Epithelial cell of prostate (primary cell): ENCODE results near the gene DYNC2I2.
"Not testable (repeated sequence)": the region's sequence is repeated elsewhere in the genome, so short reads cannot be mapped to it uniquely, and the experiment has no call there.

Source experiments
- DNase-seq: peaks from one replicate; pipeline ENCODE4 v3.0.0-alpha.2; 2011; ENCODE audit warnings: low read depth, low spot score
- H3K27ac ChIP-seq: fragments of 450-650 bp; 2 replicates; pipeline ENCODE4 v1.5.1; 2017; ENCODE audit warnings: mild to moderate bottlenecking

The DYNC2I2 gene

DNA sequence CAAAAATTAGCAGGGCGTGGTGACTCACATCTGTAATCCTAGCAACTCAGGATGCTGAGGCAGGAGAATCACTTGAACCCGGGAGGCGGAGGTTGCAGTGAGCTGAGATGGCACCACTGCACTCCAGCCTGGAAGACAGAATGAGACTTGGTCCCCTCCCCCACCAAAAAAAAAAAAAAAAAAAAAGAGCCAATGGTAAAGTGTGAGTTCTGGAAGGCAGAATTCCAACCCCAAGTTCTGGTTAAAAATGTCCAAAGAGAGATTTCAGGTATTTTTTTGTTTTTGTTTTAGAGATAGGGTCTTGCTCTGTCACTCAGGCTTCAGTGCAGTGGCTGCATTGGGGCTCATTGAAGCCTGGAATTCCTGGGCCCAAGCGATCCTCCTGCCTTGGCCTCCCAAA lies 30.8 kb upstream of the DYNC2I2 start:
- peak overlapping the region; percentile 81 for H3K27ac ChIP-seq
- DNase-seq = no peak

DNA sequence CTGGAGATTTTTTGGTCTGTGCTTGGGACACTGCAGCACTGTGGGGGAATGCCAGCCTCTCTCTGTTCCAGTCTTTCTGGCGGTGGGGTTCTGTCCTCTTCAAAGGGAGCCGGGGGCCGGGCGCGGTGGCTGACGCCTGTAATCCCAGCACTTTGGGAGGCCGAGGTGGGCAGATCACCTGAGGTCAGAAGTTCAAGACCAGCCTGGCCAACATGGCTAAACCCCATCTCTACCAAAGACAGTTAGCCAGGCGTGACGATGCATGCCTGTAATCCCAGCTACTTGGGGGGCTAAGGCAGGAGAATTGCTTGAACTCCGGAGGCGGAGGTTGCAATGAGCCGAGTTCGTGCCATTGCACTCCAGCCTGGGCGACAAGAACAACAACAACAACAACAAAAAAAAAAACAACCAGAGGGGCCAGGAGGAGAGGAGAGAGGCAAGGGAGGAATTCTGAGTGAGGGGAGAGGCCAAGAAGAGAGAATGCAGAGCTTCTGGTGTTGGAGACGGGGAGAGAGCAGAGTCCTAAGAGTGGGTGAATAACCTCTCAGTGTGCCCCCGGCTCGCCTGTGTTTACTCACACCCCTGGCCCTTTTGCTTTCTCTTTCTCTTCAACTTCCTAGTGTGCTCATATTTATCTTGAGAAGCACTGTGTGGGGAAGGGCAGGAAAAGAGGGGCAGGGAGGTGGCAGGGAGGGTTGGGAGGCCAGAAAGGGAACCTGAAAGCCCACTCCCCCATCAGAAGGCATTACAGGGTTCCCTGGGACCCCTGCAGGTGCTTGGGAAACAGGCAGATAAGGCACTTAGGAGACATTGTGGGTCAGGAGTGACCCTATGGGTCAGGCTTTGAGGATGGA lies 29.2 kb upstream of the DYNC2I2 start:
- DNase-seq = no peak
- peak overlapping the region; percentile 100 for H3K27ac ChIP-seq

DNA sequence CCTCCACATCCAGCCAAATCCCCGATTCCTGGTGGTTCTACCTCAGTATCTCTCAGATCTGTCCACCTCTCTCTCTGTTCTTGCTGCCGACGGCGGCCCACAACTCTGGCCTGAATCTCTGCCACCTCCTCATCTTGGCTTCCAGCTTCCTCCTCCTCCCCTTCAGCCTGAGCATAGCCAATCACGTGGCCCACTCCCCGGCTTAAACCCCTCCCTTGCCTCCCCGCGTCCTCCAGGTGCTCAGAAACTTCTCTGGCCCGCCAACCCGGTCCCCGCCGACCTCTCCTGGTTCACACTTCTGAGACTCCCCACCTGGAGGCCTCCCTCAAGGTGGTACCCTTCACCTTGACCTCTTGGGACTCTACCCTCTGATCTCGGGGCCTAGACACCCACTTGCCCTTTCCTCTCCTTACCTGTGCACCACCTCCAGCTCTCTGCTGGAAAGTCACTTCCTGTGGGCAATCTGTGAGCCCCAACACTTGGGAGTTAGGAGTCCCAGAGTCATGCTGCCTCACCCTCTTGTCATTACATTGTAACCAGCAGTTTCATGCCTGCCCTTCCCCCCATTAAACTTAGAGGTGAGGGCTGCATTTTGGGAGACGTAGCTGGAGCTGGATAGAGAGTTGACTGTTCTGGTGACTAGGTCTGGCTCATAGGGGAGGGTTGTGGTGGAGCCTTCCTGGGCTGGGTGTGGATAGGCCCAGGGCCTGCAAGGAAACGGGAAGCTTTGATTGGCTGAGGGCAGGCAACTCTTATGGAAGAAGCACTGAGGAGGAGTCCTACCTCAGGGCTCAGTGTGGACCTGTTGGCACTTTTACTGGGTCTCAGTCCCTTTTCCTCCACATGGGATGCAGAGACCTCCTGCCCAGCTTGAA lies 27.9 kb upstream of the DYNC2I2 start:
- peak overlapping the region; percentile 100 for H3K27ac ChIP-seq
- DNase-seq = peak; percentile 89

DNA sequence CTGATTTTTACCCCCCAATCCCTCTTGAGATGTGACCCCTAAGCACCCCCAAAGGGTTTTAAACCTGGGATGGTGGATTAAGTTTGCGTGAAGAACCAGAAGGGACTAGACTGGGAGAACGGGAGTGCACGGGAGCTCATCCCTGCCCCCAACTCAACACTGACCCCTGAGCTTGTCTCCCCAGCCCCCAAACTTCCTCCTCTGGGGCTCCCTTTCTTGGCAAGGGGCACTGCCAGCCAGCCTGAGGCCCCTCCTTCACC lies 27.3 kb upstream of the DYNC2I2 start:
- H3K27ac ChIP-seq = peak overlapping the region; percentile 100
- DNase-seq = no peak

DNA sequence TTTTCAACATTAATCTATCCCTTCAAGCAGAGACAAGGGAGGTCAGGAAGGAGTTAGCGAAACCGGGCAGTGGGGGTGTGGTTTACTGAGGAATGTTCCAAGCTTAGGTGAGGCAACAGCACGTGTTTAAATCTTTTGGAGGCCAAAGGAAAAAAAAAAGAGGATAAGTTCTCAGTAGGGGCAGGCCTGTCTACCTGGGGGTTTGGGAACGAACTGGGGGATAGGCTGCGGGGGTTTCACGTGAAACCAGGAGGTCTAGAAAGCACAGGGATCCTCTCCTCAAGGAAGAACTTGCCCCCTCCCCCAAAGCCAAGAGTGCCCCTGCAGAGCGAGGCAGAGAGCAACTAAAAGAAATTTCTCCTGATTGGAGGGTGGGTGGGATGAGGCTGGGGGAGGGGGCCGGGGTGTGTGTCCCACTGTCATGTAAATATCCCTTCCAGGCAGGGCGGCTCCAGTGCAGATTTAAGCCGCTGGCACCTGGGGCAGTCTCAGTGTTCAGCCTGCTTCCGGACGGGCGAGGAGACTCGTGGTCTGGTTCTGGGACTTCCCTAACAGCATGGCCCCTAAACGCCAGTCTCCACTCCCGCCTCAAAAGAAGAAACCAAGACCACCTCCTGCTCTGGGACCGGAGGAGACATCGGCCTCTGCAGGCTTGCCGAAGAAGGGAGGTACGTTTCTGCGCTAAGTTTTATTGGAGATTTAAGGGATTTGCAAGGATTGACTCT lies 26.9 kb upstream of the DYNC2I2 start:
- DNase-seq = peak; percentile 76
- H3K27ac ChIP-seq = peak overlapping the region; percentile 100

DNA sequence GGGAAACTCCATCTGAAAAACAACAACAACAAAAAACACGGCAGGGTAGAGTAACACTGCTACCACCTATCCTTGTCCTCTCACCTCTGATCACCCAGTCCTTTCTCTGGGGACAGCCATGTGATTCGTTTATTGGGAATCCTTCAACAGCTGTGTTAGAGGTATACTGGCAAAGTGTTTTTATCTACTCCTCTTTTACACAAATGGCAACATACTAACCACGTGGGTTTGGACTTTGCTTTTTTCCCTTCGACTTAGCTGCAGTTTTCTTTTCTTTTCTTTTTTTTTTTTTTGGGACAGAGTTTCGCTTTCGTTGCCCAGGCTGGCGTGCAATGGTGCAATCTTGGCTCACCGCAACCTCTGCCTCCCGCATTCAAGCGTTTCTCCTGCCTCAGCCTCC lies 21.1 kb upstream of the DYNC2I2 start:
- no peak overlapping the region for H3K27ac ChIP-seq
- no peak for DNase-seq

DNA sequence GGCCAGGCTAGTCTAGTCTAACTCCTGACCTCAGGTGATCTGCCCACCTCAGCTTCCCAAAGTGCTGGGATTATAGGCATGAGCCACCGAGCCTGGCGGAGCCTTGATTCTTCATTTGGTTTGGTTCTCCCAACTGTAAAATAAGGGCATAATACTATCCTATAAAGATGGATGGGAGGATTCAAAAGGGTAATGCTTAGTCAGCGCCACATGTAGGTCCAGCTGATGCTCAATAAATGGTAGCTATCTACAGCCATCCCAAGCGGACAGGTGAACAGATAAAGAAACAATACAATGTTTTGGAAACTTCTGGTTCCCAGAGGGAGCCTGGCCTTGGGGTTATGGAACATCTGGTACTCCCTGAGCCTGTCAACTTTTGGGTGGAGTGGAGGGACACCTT lies 18.7 kb upstream of the DYNC2I2 start:
- no peak for DNase-seq
- no peak overlapping the region for H3K27ac ChIP-seq

DNA sequence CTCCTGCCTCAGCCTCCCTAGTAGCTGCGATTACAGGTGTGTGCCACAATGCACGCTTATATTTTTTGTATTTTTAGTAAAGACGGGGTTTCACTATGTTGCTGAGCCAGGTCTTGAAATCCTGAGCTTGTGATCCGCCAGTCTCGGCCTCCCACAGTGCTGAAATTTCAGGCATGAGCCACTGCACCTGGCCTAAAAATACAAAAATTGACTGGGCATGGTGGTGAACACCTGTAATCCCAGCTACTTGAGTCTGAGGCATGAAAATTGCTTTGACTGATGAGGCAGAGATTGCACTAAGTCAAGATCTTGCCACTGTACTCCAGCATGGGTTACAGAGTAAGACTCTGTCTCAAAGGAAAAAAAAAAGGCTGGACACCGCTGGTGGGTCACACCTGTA lies 13.1 kb upstream of the DYNC2I2 start:
- H3K27ac ChIP-seq = no peak overlapping the region
- no peak for DNase-seq

DNA sequence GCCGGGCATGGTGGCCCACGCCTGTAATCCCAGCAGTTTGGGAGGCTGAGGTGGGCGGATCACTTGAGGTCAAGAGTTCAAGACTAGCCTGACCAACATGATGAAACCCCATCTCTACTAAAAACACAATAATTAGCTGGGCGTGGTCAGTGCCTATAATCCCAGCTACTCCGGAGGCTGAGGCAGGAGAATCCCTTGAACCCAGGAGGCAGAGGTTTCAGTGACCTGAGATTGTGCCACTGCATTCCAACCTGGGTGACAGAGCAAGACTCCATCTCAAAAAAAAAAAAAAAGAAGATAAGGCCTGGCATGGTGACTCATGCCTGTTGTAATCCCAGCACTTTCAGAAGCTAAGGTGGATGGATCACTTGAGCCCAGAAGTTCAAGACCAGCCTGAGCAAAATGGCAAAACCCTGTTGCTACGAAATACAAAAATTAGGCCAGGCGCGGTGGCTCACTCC lies 9.9 kb upstream of the DYNC2I2 start:
- not testable (repeated sequence) for DNase-seq
- peak overlapping the region; percentile 30 for H3K27ac ChIP-seq

DNA sequence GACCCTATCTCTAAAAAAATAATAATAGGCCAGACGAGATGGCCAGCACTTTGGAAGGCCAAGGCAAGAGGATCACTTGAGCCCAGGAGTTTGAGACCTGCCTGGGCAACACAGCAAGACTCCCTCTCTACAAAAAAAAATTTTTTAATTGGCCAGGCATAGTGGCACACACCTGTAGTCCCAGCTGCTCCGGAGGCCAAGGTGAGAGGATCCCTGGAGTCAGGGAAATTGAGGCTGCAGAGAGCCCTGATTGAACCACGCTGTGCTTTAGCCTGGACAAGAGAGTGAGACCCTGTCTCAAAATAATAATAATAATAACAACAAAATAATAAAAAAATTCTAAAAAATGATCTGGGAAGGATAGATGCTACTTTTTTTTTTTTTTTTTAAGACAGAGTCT lies 1.1 kb upstream of the DYNC2I2 start:
- peak overlapping the region; percentile 97 for H3K27ac ChIP-seq
- DNase-seq = no peak

DNA sequence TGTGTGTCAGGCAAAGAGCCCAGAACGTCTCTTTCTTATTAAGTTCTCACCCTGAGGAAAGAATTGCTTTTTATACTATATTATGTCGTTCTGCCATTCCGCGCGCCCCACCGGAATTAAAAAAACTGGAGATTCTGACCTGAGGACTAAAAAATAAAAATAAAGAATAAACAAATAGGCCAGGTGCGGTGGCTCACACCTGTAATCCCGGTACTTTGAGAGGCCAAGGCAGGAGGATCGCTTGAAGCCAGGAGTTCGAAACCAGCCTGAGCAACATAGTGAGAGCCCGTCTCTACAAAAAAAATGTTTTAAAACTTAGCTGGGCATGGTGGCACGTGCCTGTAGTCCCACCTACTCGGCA lies 677 bp upstream of the DYNC2I2 start:
- DNase-seq = no peak
- peak overlapping the region; percentile 97 for H3K27ac ChIP-seq

DNA sequence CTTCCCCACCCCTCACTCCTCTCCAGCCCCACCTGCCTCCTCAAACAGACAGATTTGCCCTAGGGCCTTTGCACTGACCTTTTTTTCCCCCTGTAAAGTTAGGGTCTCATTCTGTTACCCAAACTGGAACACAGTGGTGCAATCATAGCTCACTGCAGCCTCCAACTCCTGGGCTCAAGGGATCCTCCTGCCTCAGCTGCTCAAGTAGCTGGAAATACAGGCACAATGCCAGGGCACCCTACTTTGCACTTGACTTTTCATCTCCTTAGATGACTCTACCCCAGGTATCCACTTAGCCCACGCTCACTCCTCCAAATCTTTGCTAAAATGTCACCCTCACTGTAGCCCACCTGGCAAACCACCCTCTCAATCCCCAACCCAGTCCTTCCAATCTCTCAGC lies 2.2 kb downstream of the DYNC2I2 start:
- no peak overlapping the region for H3K27ac ChIP-seq
- no peak for DNase-seq

DNA sequence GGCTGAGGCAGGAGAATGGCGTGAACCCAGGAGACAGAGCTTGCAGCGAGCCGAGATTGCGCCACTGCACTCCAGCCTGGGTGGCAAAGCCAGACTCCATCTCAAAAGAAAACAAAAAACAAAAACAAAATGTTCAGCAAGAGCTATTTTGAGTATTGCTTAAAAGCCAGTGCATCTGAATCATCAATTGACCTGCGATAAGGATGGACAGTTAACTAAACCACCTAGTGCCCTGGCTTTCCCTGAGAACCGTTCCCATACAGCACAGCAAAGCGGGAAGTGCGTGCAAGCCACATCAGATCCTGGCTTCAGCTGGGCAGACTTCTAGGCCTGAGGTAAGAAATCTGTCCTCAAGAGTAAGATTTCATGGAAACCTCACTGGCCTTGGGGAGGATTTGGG lies 2.7 kb downstream of the DYNC2I2 start:
- DNase-seq = no peak
- H3K27ac ChIP-seq = no peak overlapping the region

DNA sequence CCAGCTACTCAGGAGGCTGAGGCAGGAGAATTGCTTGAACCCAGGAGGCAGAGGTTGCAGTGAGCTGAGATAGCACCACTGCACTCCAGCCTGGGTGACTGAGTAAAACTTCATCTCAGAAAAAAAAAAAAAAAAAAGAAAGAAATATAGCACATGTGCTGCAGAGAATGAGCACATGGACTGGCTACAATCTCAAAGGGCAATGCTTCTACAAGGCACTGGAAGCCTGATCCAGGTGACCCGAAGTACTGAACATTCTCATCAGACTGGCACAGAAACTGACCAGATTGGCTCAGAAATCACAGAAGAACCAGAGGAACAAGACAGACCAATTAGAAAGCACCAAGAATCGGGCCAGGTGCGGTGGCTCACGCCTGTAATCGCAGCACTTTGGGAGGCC lies 4.8 kb downstream of the DYNC2I2 start:
- no peak for DNase-seq
- no peak overlapping the region for H3K27ac ChIP-seq

DNA sequence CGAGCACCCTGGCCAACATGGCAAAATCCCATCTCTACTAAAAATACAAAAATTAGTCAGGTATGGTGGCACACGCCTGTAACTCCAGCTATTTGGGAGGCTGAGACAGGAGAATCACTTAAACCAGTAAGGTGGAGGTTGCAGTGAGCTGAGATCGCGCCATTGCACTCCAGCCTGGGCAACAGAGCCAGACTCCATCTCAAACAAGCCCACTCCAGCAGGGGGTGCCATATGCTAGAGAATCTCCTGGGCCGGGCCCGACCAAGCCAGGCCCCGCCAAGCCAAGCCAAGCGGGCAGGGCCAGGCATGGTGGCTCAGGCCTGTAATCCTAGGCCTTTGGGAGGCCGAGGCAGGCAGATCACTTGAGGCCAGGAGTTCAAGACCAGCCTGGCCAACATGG lies 8.4 kb downstream of the DYNC2I2 start:
- H3K27ac ChIP-seq, DNase-seq: not testable (repeated sequence)

DNA sequence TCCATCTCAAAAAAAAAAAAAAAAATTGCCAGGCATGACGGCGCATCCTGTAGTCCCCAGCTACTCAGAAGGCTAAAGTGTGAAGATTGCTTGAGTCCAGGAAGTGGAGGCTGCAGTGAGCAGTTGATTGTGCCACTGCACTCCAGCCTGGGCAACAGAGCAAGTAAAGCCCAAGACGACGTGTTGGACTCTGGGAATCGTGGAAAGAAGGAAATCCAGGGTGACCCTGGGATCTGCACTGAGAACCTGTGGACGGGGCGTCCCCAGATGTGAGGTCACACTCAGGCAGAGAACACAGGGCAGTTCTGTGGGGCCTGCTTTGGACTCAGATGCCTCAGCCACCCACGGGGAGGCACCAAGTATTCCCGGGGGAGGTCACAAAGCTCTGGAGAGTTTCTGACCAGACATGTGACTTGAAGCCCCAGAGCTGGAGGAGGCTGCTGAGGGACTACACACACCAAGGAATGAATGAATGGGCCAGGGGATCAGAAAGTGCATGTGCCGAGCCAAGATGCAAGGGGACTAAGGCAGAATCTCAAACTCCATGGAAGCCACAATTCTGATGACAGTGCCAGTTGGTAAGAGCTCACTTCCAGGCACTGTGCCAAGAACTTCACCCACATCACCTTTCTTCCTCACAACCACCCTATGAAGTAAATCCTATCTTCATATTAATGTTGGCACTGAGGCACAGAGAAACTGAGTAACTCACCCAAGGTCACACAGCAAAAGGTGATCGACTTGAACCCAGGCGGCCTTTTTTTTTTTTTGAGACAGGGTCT lies 12.9 kb downstream of the DYNC2I2 start:
- H3K27ac ChIP-seq = no peak overlapping the region
- no peak for DNase-seq

DNA sequence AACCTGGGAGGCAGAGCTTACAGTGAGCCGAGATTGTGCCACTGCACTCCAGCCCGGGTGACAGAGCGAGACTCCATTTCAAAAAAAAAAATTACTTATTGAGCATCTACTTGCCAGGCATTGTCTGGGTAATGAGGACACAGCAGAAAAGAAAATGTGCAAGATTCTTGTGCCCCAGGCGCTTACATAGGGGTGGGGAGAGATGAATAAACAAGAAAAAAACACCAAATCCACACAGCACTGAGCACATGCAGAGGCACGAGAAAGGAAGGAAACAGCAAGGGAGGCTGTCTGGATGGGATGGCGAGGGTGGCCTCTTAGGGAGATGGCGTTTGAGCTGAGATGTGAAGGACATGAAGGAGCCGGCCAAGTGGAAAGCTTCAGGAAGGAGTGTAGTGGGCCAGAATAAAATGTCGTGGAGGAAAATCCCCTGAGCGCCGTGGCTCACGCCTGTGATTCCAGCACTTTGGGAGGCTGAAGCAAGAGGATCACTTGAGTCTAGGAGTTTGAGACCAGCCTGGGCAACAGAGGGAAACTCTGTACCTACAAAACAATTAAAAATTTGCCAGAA lies 13.9 kb downstream of the DYNC2I2 start:
- no peak overlapping the region for H3K27ac ChIP-seq
- DNase-seq = no peak

DNA sequence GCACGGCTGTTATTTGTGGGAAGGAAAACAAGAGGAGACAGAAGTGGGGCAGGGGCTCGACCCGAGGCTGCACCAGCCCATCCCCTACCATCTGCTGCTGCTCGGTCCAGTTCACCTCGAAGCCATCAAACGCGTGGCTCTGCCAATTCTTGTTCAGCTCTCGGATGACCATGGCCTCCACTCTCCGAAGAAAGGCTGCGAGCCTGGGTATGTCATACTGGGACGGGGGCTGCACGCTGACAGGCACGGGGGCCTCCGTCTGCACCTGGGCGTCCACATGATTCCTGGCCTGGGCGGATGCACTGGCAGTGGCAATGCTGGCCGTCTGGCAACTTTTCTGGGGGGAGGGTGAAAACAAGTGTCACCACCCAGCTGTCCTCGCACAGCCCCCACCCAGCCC lies 16.0 kb downstream of the DYNC2I2 start:
- no peak overlapping the region for H3K27ac ChIP-seq

DNA sequence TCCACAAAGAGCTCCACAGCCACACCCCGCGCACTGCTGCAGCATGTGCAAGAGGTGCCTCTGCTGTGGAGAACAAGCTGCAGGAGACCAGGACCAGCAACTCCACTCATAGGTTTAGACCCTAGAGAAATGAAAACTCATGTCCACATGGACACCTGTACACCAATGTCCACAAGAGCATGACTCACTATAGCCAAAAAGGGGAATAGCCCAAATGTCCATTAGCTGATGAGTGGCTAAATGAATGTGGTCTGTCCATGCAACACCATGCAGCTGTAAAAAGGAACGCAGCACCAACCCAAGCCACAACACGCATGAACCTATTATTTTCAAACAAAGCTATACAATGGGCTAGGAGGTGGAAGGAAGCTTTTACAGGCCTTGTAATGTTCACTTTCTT lies 18.1 kb downstream of the DYNC2I2 start:
- no peak overlapping the region for H3K27ac ChIP-seq
- DNase-seq = no peak

More for the DNA sequence above, 16.0 kb downstream of the DYNC2I2 start:
- no peak for DNase-seq

DNA sequence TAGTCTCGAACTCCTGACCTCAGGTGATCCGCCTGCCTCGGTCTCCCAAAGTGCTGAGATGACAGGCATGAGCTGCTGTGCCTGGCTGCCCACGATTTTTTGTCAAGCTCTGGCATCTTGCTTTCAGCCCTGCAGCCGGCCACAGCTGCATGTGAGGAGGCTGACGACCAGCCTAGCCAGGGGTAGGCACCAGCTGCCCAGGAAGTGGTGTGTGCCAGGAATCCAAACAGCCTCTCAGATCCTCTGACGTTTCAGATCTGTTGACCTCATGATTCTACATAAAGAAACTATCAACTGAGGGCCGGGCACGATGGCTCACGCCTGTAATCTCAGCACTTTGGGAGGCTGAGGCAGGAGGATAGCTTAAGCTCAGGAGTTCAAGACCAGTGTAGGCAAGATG lies 19.0 kb downstream of the DYNC2I2 start:
- DNase-seq = no peak
- no peak overlapping the region for H3K27ac ChIP-seq
